ENCODE data around the gene PCBP4. TPM values are rescaled to one million over a fixed set of nuclear protein-coding genes. Genes with fewer than 3 reads are reported as not detected.
A peak's percentile ranks its signal among the peaks of the same experiment; 100 is the strongest.

The PCBP4 gene
- total RNA-seq = 10 to 100 TPM; 20.2 to 28.7 TPM
- total RNA-seq = 23.3 to 28.3 reads per million in 2 donors

- no peaks in the 10 kb centered on the region for H3K27me3 Mint-ChIP-seq
- peaks cover 27% of the 10 kb centered on the region for H3K4me1 Mint-ChIP-seq
- H3K4me3 Mint-ChIP-seq = peak within 1 kb of the TSS; percentile 94
- H3K36me3 Mint-ChIP-seq (ENCODE audit: low read depth) = peaks cover 5% of the 10 kb centered on the region
- ATAC-seq (peak; percentile 78), DNase-seq (peak in 2 of 3 donors; percentile 44 to 57)
- no peaks in the 10 kb centered on the region for H3K9me3 ChIP-seq (ENCODE audit: control insufficient read depth, low read length, poor library complexity, severe bottlenecking)
- H3K27ac Mint-ChIP-seq = peak within 1 kb of the TSS; percentile 56
Measured at GRCh38 chr3:51967384-51968169, at the start of gene PCBP4. Gene PCBP4 (minus strand): TSS chr3:51967454. CDS start chr3:51961240, 6,214 bp downstream.

GRCh38 chr3:52015438-52016228 is 48.4 kb upstream of the PCBP4 start:
- ATAC-seq (no peak), DNase-seq (no peak)
- H3K36me3 Mint-ChIP-seq (ENCODE audit: low read depth) = no peaks in the 10 kb centered on the region
- H3K4me3 Mint-ChIP-seq = no peak overlapping the region
- H3K9me3 ChIP-seq (ENCODE audit: control insufficient read depth, low read length, poor library complexity, severe bottlenecking) = no peaks in the 10 kb centered on the region
- no peaks in the 10 kb centered on the region for H3K27me3 Mint-ChIP-seq
- H3K27ac Mint-ChIP-seq = no peak overlapping the region
- peaks cover 4% of the 10 kb centered on the region for H3K4me1 Mint-ChIP-seq

- Mint-ChIP-seq H3K4me3 (no peak overlapping the region), H3K27ac (no peak overlapping the region), H3K27me3 (no peaks in the 10 kb centered on the region), H3K36me3 (ENCODE audit: low read depth) (no peaks in the 10 kb centered on the region), H3K4me1 (peaks cover 4% of the 10 kb centered on the region)
- H3K9me3 ChIP-seq (ENCODE audit: control insufficient read depth, low read length, poor library complexity, severe bottlenecking) = no peaks in the 10 kb centered on the region
- DNase-seq = no peak
- ATAC-seq = no peak
Measured at GRCh38 chr3:52014613-52015012, 47.4 kb upstream of the PCBP4 start.

- Mint-ChIP-seq H3K4me1 (peaks cover 4% of the 10 kb centered on the region), H3K4me3 (no peak overlapping the region), H3K27me3 (no peaks in the 10 kb centered on the region), H3K36me3 (ENCODE audit: low read depth) (no peaks in the 10 kb centered on the region), H3K27ac (no peak overlapping the region)
- no peak for DNase-seq
- no peaks in the 10 kb centered on the region for H3K9me3 ChIP-seq (ENCODE audit: control insufficient read depth, low read length, poor library complexity, severe bottlenecking)
- no peak for ATAC-seq
Measured at GRCh38 chr3:52013802-52014598, 46.7 kb upstream of the PCBP4 start.

GRCh38 chr3:52012699-52013098 is 45.4 kb upstream of the PCBP4 start:
- DNase-seq (no peak), ATAC-seq (no peak)
- no peaks in the 10 kb centered on the region for H3K27me3 Mint-ChIP-seq
- no peaks in the 10 kb centered on the region for H3K9me3 ChIP-seq (ENCODE audit: control insufficient read depth, low read length, poor library complexity, severe bottlenecking)
- H3K4me3 Mint-ChIP-seq = no peak overlapping the region
- peaks cover 4% of the 10 kb centered on the region for H3K4me1 Mint-ChIP-seq
- H3K36me3 Mint-ChIP-seq (ENCODE audit: low read depth) = no peaks in the 10 kb centered on the region
- no peak overlapping the region for H3K27ac Mint-ChIP-seq

- no peaks in the 10 kb centered on the region for H3K36me3 Mint-ChIP-seq (ENCODE audit: low read depth)
- DNase-seq (no peak), ATAC-seq (no peak)
- no peak overlapping the region for H3K27ac Mint-ChIP-seq
- no peaks in the 10 kb centered on the region for H3K27me3 Mint-ChIP-seq
- no peaks in the 10 kb centered on the region for H3K9me3 ChIP-seq (ENCODE audit: control insufficient read depth, low read length, poor library complexity, severe bottlenecking)
- no peak overlapping the region for H3K4me3 Mint-ChIP-seq
- H3K4me1 Mint-ChIP-seq = peaks cover 6% of the 10 kb centered on the region
Measured at GRCh38 chr3:52010431-52010830, 43.2 kb upstream of the PCBP4 start.

GRCh38 chr3:52007291-52007690 is 40.0 kb upstream of the PCBP4 start:
- no peak for ATAC-seq
- Mint-ChIP-seq H3K27me3 (no peaks in the 10 kb centered on the region), H3K27ac (no peak overlapping the region)

GRCh38 chr3:52006820-52007133 is 39.5 kb upstream of the PCBP4 start:
- H3K9me3 ChIP-seq (ENCODE audit: control insufficient read depth, low read length, poor library complexity, severe bottlenecking) = no peaks in the 10 kb centered on the region
- peaks cover 6% of the 10 kb centered on the region for H3K4me1 Mint-ChIP-seq
- no peak overlapping the region for H3K27ac Mint-ChIP-seq
- no peaks in the 10 kb centered on the region for H3K36me3 Mint-ChIP-seq (ENCODE audit: low read depth)
- no peaks in the 10 kb centered on the region for H3K27me3 Mint-ChIP-seq
- DNase-seq = no peak
- H3K4me3 Mint-ChIP-seq = no peak overlapping the region
- no peak for ATAC-seq

More at GRCh38 chr3:52007291-52007690, 40.0 kb upstream of the PCBP4 start:
- H3K4me1 Mint-ChIP-seq = peaks cover 4% of the 10 kb centered on the region
- DNase-seq = no peak
- no peaks in the 10 kb centered on the region for H3K36me3 Mint-ChIP-seq (ENCODE audit: low read depth)
- H3K9me3 ChIP-seq (ENCODE audit: control insufficient read depth, low read length, poor library complexity, severe bottlenecking) = no peaks in the 10 kb centered on the region
- no peak overlapping the region for H3K4me3 Mint-ChIP-seq

GRCh38 chr3:52006017-52006819 is 39.0 kb upstream of the PCBP4 start:
- Mint-ChIP-seq H3K27me3 (no peaks in the 10 kb centered on the region), H3K27ac (peak overlapping the region; percentile 45), H3K4me3 (no peak overlapping the region), H3K4me1 (peaks cover 10% of the 10 kb centered on the region), H3K36me3 (ENCODE audit: low read depth) (no peaks in the 10 kb centered on the region)
- H3K9me3 ChIP-seq (ENCODE audit: control insufficient read depth, low read length, poor library complexity, severe bottlenecking) = no peaks in the 10 kb centered on the region
- ATAC-seq = no peak
- DNase-seq = no peak

- peak overlapping the region; percentile 45 for H3K27ac Mint-ChIP-seq
- no peaks in the 10 kb centered on the region for H3K9me3 ChIP-seq (ENCODE audit: control insufficient read depth, low read length, poor library complexity, severe bottlenecking)
- H3K4me3 Mint-ChIP-seq = no peak overlapping the region
- H3K27me3 Mint-ChIP-seq = no peaks in the 10 kb centered on the region
- peaks cover 10% of the 10 kb centered on the region for H3K4me1 Mint-ChIP-seq
- ATAC-seq (no peak), DNase-seq (no peak)
- no peaks in the 10 kb centered on the region for H3K36me3 Mint-ChIP-seq (ENCODE audit: low read depth)
Measured at GRCh38 chr3:52005571-52005986, 38.3 kb upstream of the PCBP4 start.

GRCh38 chr3:52004906-52005395 is 37.7 kb upstream of the PCBP4 start:
- no peaks in the 10 kb centered on the region for H3K27me3 Mint-ChIP-seq
- no peaks in the 10 kb centered on the region for H3K36me3 Mint-ChIP-seq (ENCODE audit: low read depth)
- no peaks in the 10 kb centered on the region for H3K9me3 ChIP-seq (ENCODE audit: control insufficient read depth, low read length, poor library complexity, severe bottlenecking)
- DNase-seq (no peak), ATAC-seq (no peak)
- peak overlapping the region; percentile 68 for H3K4me3 Mint-ChIP-seq
- H3K27ac Mint-ChIP-seq = peak overlapping the region; percentile 45
- peaks cover 10% of the 10 kb centered on the region for H3K4me1 Mint-ChIP-seq

GRCh38 chr3:52004163-52004787 is 37.0 kb upstream of the PCBP4 start:
- Mint-ChIP-seq H3K36me3 (ENCODE audit: low read depth) (no peaks in the 10 kb centered on the region), H3K27ac (no peak overlapping the region), H3K27me3 (no peaks in the 10 kb centered on the region), H3K4me3 (no peak overlapping the region), H3K4me1 (peaks cover 10% of the 10 kb centered on the region)
- no peak for ATAC-seq
- DNase-seq = no peak
- H3K9me3 ChIP-seq (ENCODE audit: control insufficient read depth, low read length, poor library complexity, severe bottlenecking) = no peaks in the 10 kb centered on the region

All from T-helper 17 cell (primary cell).